ENCODE data around the gene MTF1. TPM values are rescaled to one million over a fixed set of nuclear protein-coding genes. Genes with fewer than 3 reads are reported as not detected.

MTF1 gene
- total RNA-seq, 1 donor from 2014 or later, result 5.9 TPM

- peaks cover 19% of the 10 kb centered on the region for H3K36me3 Mint-ChIP-seq
- no peak overlapping the region for H3K4me3 Mint-ChIP-seq
These were observed 24.3 kb upstream of the MTF1 start for GRCh38 chr1:37883671-37884070.

GRCh38 chr1:37879865-37880264, 20.5 kb upstream of the MTF1 start:
- Mint-ChIP-seq H3K9me3 (no peaks in the 10 kb centered on the region), H3K4me1 (no peaks in the 10 kb centered on the region), H3K27ac (no peak overlapping the region), H3K36me3 (peaks cover 13% of the 10 kb centered on the region), H3K4me3 (no peak overlapping the region), H3K27me3 (ENCODE audit: insufficient read depth, low read depth) (no peaks in the 10 kb centered on the region)
- H3K27ac ChIP-seq, result no peak overlapping the region
- no peak overlapping the region for H2AFZ ChIP-seq (replicated peaks)
- no peaks in the 10 kb centered on the region for H3K79me2 ChIP-seq (ENCODE audit: low read depth)
- no peak overlapping the region for H3K4me2 ChIP-seq
- H3K4me1 ChIP-seq, result no peaks in the 10 kb centered on the region
- TF ChIP-seq EZH2phosphoT487 (IDR thresholded peaks at IDR 0.05), result no peak
- TF ChIP-seq EZH2 (IDR thresholded peaks at IDR 0.05), result no peak
- TF ChIP-seq CTCF (IDR thresholded peaks at IDR 0.05), result no peak
- no peaks in the 10 kb centered on the region for H3K9me3 ChIP-seq (ENCODE audit: low read depth)
- H3K4me3 ChIP-seq, result no peak overlapping the region
- no peaks in the 10 kb centered on the region for H3K27me3 ChIP-seq
- no peaks in the 10 kb centered on the region for H4K20me1 ChIP-seq (ENCODE audit: low read depth)
- no peaks in the 10 kb centered on the region for H3K36me3 ChIP-seq
- no peak overlapping the region for H3K9ac ChIP-seq
- H3F3A ChIP-seq (ENCODE audit: low read depth), result no peaks in the 10 kb centered on the region
- no peak for DNase-seq (ENCODE audit: low spot score)

More at GRCh38 chr1:37883671-37884070, 24.3 kb upstream of the MTF1 start:
- no peak for DNase-seq (ENCODE audit: low spot score)
- no peaks in the 10 kb centered on the region for H3K4me1 Mint-ChIP-seq
- no peaks in the 10 kb centered on the region for H3K4me1 ChIP-seq
- no peak overlapping the region for H3K4me2 ChIP-seq
- H4K20me1 ChIP-seq (ENCODE audit: low read depth), result no peaks in the 10 kb centered on the region
- no peaks in the 10 kb centered on the region for H3K79me2 ChIP-seq (ENCODE audit: low read depth)
- no peaks in the 10 kb centered on the region for H3K9me3 ChIP-seq (ENCODE audit: low read depth)
- H3K27ac ChIP-seq, result no peak overlapping the region
- no peak overlapping the region for H3K4me3 ChIP-seq
- no peaks in the 10 kb centered on the region for H3K36me3 ChIP-seq
- no peaks in the 10 kb centered on the region for H3K27me3 ChIP-seq
- no peaks in the 10 kb centered on the region for H3K27me3 Mint-ChIP-seq (ENCODE audit: insufficient read depth, low read depth)
- H3K27ac Mint-ChIP-seq, result no peak overlapping the region
- H3K9ac ChIP-seq, result no peak overlapping the region
- H3F3A ChIP-seq (ENCODE audit: low read depth), result no peaks in the 10 kb centered on the region
- no peak overlapping the region for H2AFZ ChIP-seq (replicated peaks)
- TF ChIP-seq EZH2phosphoT487 (IDR thresholded peaks at IDR 0.05) (no peak), CTCF (IDR thresholded peaks at IDR 0.05) (no peak), EZH2 (IDR thresholded peaks at IDR 0.05) (no peak)
- H3K9me3 Mint-ChIP-seq, result no peaks in the 10 kb centered on the region

GRCh38 chr1:37878071-37878470, 18.7 kb upstream of the MTF1 start:
- H3K9me3 Mint-ChIP-seq, result no peaks in the 10 kb centered on the region
- H3K4me3 Mint-ChIP-seq, result no peak overlapping the region
- peaks cover 11% of the 10 kb centered on the region for H3K36me3 Mint-ChIP-seq
- H3K27ac ChIP-seq, result no peak overlapping the region
- DNase-seq (ENCODE audit: low spot score), result no peak
- H3K4me2 ChIP-seq, result no peak overlapping the region
- H3K4me1 ChIP-seq, result no peaks in the 10 kb centered on the region
- no peak for TF ChIP-seq EZH2phosphoT487 (IDR thresholded peaks at IDR 0.05)
- TF ChIP-seq CTCF (IDR thresholded peaks at IDR 0.05), result no peak
- no peak for TF ChIP-seq EZH2 (IDR thresholded peaks at IDR 0.05)
- H3K9me3 ChIP-seq (ENCODE audit: low read depth), result no peaks in the 10 kb centered on the region
- H3K9ac ChIP-seq, result no peak overlapping the region
- H3K36me3 ChIP-seq, result no peaks in the 10 kb centered on the region
- H4K20me1 ChIP-seq (ENCODE audit: low read depth), result no peaks in the 10 kb centered on the region
- H3K27me3 ChIP-seq, result no peaks in the 10 kb centered on the region
- no peaks in the 10 kb centered on the region for H3K4me1 Mint-ChIP-seq
- H3K27ac Mint-ChIP-seq, result no peak overlapping the region
- no peak overlapping the region for H3K4me3 ChIP-seq
- no peak overlapping the region for H2AFZ ChIP-seq (replicated peaks)
- no peaks in the 10 kb centered on the region for H3K27me3 Mint-ChIP-seq (ENCODE audit: insufficient read depth, low read depth)
- H3F3A ChIP-seq (ENCODE audit: low read depth), result no peaks in the 10 kb centered on the region
- no peaks in the 10 kb centered on the region for H3K79me2 ChIP-seq (ENCODE audit: low read depth)

Data from neural progenitor cell (in vitro differentiated cells).